Renal cortical epithelial cell (primary cell): Measurements from ENCODE around the gene SLC25A38. TPM values are rescaled to one million over a fixed set of nuclear protein-coding genes. Genes with fewer than 3 reads are reported as not detected.

Experiments
- DNase-seq: peaks from one replicate; pipeline ENCODE4 v3.0.0-alpha.2; 2011; ENCODE audit warnings: low read depth
- total RNA-seq: library from RNA; depleted of rRNA; stranded (reverse); fragments of >200 nt; gene quantifications from 2 replicates; pipeline ENCODE4 v1.2.3, GENCODE V29; 2014

SLC25A38 gene
- total RNA-seq, 1 donor from 2014 or later: 19.7 TPM

DNA sequence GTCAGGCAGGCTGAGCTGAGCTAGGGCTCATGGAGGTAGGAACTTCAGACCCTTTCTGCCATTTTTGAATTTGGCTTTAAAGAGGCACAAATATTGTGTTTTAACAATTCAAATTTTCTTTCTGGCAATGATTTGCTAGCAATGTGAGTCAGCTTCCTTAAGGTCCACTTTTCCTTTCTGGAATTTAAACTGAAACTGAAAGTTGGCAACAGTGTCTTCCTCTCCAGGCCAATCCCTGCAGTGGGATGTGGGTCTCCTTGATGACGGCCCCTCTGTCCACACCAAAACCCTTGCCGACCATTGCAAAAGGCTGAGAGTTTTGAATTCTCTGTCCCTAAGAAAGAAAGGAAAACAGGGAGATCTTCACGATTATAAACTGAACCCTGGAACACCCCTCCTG is 50.5 kb downstream of the SLC25A38 start:
- peak; percentile 85 for DNase-seq

DNA sequence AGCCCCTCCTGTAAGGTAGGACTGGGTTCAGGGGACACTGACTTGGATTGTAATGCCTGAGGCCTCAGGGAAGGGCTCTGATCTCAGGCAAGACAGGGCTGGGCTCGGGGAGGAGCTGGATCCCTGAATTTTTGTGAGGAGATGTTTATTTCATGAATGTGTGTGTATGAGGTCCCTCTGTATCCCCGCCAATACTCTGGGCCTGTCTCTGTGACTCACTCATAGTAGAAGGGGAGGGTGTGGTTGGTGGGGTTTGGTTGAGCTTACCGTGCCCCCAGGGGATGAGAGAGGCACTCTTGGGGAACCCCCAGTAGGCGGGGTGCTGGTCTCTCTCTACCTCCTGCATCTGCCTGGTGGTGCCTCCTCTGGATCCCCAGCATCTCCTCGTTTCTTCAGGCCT is 51.4 kb downstream of the SLC25A38 start:
- no peak for DNase-seq

- DNase-seq: peak; percentile 33
Observed at GRCh38 chr3:39435006-39435748, 52.0 kb downstream of the SLC25A38 start.

DNA sequence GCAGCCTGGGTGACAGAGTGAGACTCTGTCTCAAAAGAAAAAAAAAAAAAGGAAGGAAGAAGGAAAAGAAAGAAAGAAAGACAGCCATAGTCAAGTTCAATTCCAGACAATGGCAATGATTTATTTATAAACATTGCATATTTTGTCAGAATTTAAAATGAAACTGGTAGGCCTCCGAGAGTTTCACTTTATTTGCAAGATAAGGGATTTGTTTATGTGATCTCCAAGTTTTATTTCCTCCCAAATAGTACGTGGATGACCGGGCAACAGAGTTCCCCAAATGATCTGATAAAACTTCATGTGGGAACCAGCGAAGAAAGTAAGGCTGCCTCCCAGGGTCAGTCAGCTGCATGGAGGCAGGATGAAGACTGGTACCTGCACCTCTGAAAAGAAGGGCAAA is 55.7 kb downstream of the SLC25A38 start:
- no peak for DNase-seq

- DNase-seq: no peak
Observed at GRCh38 chr3:39440316-39440715, 57.1 kb downstream of the SLC25A38 start.

- DNase-seq: no peak
Observed at GRCh38 chr3:39443530-39443929, 60.4 kb downstream of the SLC25A38 start.

- no peak for DNase-seq
Observed at GRCh38 chr3:39445927-39446326, 62.8 kb downstream of the SLC25A38 start.

- DNase-seq: no peak
Observed at GRCh38 chr3:39446444-39446843, 63.3 kb downstream of the SLC25A38 start.

Other genes with a start within 250 kb of the SLC25A38 start
- 12.3 and 16.1 TPM in 2 replicates for gene CSRNP1, start 229.8 kb upstream of the SLC25A38 start, total RNA-seq
- gene XIRP1, start 190.8 kb upstream of the SLC25A38 start, total RNA-seq: not detected in 2 replicates
- gene CX3CR1, start 103.3 kb upstream of the SLC25A38 start, total RNA-seq: 0.17 TPM in 1 of 2 replicates, not detected in the other
- 1.0 TPM in 1 of 2 replicates, not detected in the other for gene CCR8, start 53.7 kb upstream of the SLC25A38 start, total RNA-seq
- 539 and 1,854 TPM in 2 replicates for gene RPSA, start 23.4 kb downstream of the SLC25A38 start, total RNA-seq
- gene MOBP, start 84.3 kb downstream of the SLC25A38 start, total RNA-seq: 1.6 TPM in 1 of 2 replicates, not detected in the other